GM19023 (cell line): ENCODE results near the gene ADARB1.

Experiments used
- ATAC-seq: cut with Tn5 transposase; IDR thresholded peaks from one replicate; pipeline ENCODE4 v1.9.1; 2021; ENCODE audit warnings: mild to moderate bottlenecking, moderate library complexity; ENCODE audit not compliant: unreplicated experiment

ADARB1 gene

GRCh38 chr21:45112371-45112770 is 38.0 kb downstream of the ADARB1 start:
- no peak for ATAC-seq

GRCh38 chr21:45113543-45113942 is 39.2 kb downstream of the ADARB1 start:
- no peak for ATAC-seq

- ATAC-seq: no peak
Observed at GRCh38 chr21:45114072-45114471, 39.7 kb downstream of the ADARB1 start.

GRCh38 chr21:45114475-45114874 is 40.1 kb downstream of the ADARB1 start:
- ATAC-seq: no peak

- ATAC-seq: no peak
Observed at GRCh38 chr21:45115141-45115540, 40.8 kb downstream of the ADARB1 start.

GRCh38 chr21:45116066-45116465 is 41.7 kb downstream of the ADARB1 start:
- ATAC-seq: no peak

GRCh38 chr21:45117314-45117713 is 42.9 kb downstream of the ADARB1 start:
- ATAC-seq: no peak

GRCh38 chr21:45118099-45118498 is 43.7 kb downstream of the ADARB1 start:
- ATAC-seq: no peak

GRCh38 chr21:45119812-45120211 is 45.4 kb downstream of the ADARB1 start:
- no peak for ATAC-seq

- ATAC-seq: no peak
Observed at GRCh38 chr21:45120975-45121374, 46.6 kb downstream of the ADARB1 start.

- ATAC-seq: no peak
Observed at GRCh38 chr21:45122030-45122429, 47.6 kb downstream of the ADARB1 start.

- ATAC-seq: no peak
Observed at GRCh38 chr21:45122432-45123132, 48.2 kb downstream of the ADARB1 start.

- no peak for ATAC-seq
Observed at GRCh38 chr21:45123440-45123839, 49.1 kb downstream of the ADARB1 start.

- ATAC-seq: no peak
Observed at GRCh38 chr21:45124596-45124995, 50.2 kb downstream of the ADARB1 start.

- ATAC-seq: no peak
Observed at GRCh38 chr21:45125357-45125756, 51.0 kb downstream of the ADARB1 start.

GRCh38 chr21:45126204-45126626 is 51.8 kb downstream of the ADARB1 start:
- ATAC-seq: no peak

- no peak for ATAC-seq
Observed at GRCh38 chr21:45126983-45127382, 52.6 kb downstream of the ADARB1 start.

- ATAC-seq: no peak
Observed at GRCh38 chr21:45127937-45128336, 53.6 kb downstream of the ADARB1 start.

- ATAC-seq: no peak
Observed at GRCh38 chr21:45128613-45129188, 54.3 kb downstream of the ADARB1 start.

- no peak for ATAC-seq
Observed at GRCh38 chr21:45129189-45129923, 55.0 kb downstream of the ADARB1 start.

GRCh38 chr21:45130324-45130774 is 56.0 kb downstream of the ADARB1 start:
- ATAC-seq: no peak

- ATAC-seq: no peak
Observed at GRCh38 chr21:45131537-45131999, 57.2 kb downstream of the ADARB1 start.
